Ovary (tissue), 9 donors: ENCODE data around the gene CHD2. TPM values are rescaled to one million over a fixed set of nuclear protein-coding genes. Genes with fewer than 3 reads are reported as not detected.

Experiments used
- DNase-seq, 5 donors: peaks; one replicate each; pipeline ENCODE4 v3.0.0-alpha.2; 2019 to 2020
- H3K27ac ChIP-seq, 2 donors: fragments of 200-600 bp; one replicate each; pipeline versions ENCODE4 v1.5.1 to v1.8.0; 2019 to 2022
- H3K27me3 ChIP-seq: fragments of 200-600 bp; one replicate; pipeline ENCODE4 v1.8.0; 2022
- H3K36me3 ChIP-seq: fragments of 200-600 bp; sonication (generic); one replicate; pipeline ENCODE4 v1.5.1; 2019
- H3K4me1 ChIP-seq: one replicate; pipeline ENCODE4 v1.8.1; 2013; ENCODE audit warnings: mild to moderate bottlenecking, moderate library complexity; ENCODE audit not compliant: insufficient read depth
- H3K4me3 ChIP-seq: fragments of 200-600 bp; sonication (generic); one replicate; pipeline ENCODE4 v1.5.1; 2017
- H3K9me3 ChIP-seq, 2 donors: fragments of 200-600 bp in 1 of 2; sonication (generic) in 1 of 2; one replicate each; pipeline versions ENCODE4 v1.5.1 to v1.8.1; 2013 to 2019; ENCODE audit warnings: mild to moderate bottlenecking in 1 of 2, moderate library complexity in 1 of 2
- EP300 ChIP-seq: sonication (generic); formaldehyde crosslinking; IDR thresholded peaks from one replicate; pipeline ENCODE4 v1.6.1; 2017; ENCODE audit warnings: antibody characterized with exemption
- POLR2A ChIP-seq: fragments of 450-650 bp; IDR thresholded peaks from one replicate; pipeline ENCODE4 v1.6.1; 2017; ENCODE audit warnings: antibody characterized with exemption, mild to moderate bottlenecking, moderate library complexity
- WGBS, 3 donors: extraction: QIAGEN DNeasy Blood & Tissue Kit in 1 of 3; methylation state at CpG; one replicate each; pipeline versions ENCODE4 v1.1.5 to v1.1.7; 2013 to 2017; 5-methylcytosine and 5-hydroxymethylcytosine counted together
- intact Hi-C, 4 donors: fragments of 100-400 bp; cut with DNase I; formaldehyde crosslinking; loops; one replicate each; pipeline versions ENCODE4 v1.11.0 to v1.15.1; 2022 to 2023
- polyA plus RNA-seq, 2 donors: library from polyadenylated mRNA; stranded (reverse); fragments of 200-250 nt in 1 of 2; fragments of 350-450 nt in 1 of 2; fragmentation: Illumina TruSeq in 1 of 2; extraction: RNeasy Lipid Tissue Mini Kit (QIAGEN cat#74804) in 1 of 2; gene quantifications; one replicate each; pipeline ENCODE4 v1.2.3, GENCODE V29; 2013 to 2014
- total RNA-seq, 7 donors: library from RNA; depleted of rRNA in 2 of 7; stranded (reverse); fragments of >200 nt in 2 of 7; fragmentation: NEBNext Ultra II Directional in 3 of 7; extraction: Animal tissue kit (Norgen Biotek cat#: 25700) in 3 of 7; gene quantifications; one replicate each; pipeline versions ENCODE4 v1.1.0 to v1.2.4, GENCODE V29; 2016 to 2023
- TF ChIP-seq, protein P1 (sequence below), 3 donors: fragments of 450-650 bp in 2 of 3; fragments of 200-600 bp in 1 of 3; IDR thresholded peaks; one replicate each; pipeline versions ENCODE4 v1.5.1 to v1.8.0; 2016 to 2022; ENCODE audit warnings: antibody characterized with exemption in 3 of 3, mild to moderate bottlenecking in 1 of 3
- donor health status: DM: no; HTN: no; CAD: no; lungs with moderate emphysema.
- donor health status: DM: no; HTN: no; CAD: no.
- donor health status: Bipolar disorder and iron deficiency.
- donor health status: DM: yes; HTN: yes; CAD: no.
- donor health status: DM: no; HTN: no; CAD: no.
- donor health status: DM: yes; HTN: yes; CAD: no.

CHD2 gene
- total and polyA plus RNA-seq, 9 donors = 43.6 to 146 (median 98.2) TPM

DNA sequence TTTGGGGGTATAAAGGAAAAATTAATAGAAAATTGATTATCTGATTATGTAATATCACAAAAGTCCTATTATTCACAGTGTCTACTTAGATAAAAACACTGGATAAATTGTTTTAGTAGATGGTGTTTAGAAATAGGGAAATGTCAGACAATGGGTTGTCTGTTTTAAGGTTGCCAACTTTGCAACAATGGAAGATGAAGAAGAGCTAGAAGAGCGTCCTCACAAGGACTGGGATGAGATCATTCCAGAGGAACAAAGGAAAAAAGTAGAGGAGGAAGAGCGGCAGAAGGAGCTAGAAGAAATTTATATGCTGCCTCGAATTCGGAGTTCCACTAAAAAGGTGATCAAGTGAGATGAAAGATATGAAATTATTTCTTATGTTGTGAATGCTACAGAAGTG is 84.0 kb downstream of the CHD2 start:
- Histone ChIP-seq H3K9me3 (no peaks in the 10 kb centered on the region), H3K36me3 (no peaks in the 10 kb centered on the region), H3K27me3 (no peaks in the 10 kb centered on the region), H3K4me1 (no peaks in the 10 kb centered on the region), H3K4me3 (no peak overlapping the region), H3K27ac (no peak overlapping the region)
- DNase-seq = no peak
- WGBS, 3 donors = 85 to 90% (median 89%) methylated on average over 4 of the region's 4 CpGs
- intact Hi-C loops = no loop called here
- TF ChIP-seq EP300 = no peak
- TF ChIP-seq, protein P1, sequence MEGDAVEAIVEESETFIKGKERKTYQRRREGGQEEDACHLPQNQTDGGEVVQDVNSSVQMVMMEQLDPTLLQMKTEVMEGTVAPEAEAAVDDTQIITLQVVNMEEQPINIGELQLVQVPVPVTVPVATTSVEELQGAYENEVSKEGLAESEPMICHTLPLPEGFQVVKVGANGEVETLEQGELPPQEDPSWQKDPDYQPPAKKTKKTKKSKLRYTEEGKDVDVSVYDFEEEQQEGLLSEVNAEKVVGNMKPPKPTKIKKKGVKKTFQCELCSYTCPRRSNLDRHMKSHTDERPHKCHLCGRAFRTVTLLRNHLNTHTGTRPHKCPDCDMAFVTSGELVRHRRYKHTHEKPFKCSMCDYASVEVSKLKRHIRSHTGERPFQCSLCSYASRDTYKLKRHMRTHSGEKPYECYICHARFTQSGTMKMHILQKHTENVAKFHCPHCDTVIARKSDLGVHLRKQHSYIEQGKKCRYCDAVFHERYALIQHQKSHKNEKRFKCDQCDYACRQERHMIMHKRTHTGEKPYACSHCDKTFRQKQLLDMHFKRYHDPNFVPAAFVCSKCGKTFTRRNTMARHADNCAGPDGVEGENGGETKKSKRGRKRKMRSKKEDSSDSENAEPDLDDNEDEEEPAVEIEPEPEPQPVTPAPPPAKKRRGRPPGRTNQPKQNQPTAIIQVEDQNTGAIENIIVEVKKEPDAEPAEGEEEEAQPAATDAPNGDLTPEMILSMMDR (IDR thresholded peaks at IDR 0.05) = no peak
- TF ChIP-seq POLR2A = no peak

DNA sequence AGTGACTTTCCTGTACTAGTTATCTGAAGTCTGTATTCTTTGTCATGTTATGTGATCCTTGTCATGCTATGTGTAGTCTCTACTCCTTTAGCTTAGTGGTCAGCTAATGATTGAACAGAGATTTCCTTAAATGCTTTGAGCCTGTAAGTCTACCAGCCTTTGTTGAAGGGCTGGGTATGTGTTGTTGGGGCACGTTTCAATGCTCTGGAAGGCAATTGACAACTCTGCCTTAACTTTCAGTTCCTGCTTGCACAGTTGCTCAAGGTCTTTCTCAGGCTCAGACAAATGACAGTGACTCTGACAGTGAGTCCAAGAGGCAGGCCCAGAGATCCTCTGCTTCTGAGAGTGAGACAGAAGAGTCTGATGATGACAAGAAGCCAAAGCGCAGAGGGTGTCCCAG is 89.3 kb downstream of the CHD2 start:
- no peak overlapping the region for H3K27ac ChIP-seq
- no peaks in the 10 kb centered on the region for H3K9me3 ChIP-seq
- WGBS, 3 donors = 83 to 88% (median 83%) methylated on average over 2 of the region's 2 CpGs
- H3K27me3 ChIP-seq = no peaks in the 10 kb centered on the region
- H3K4me3 ChIP-seq = no peak overlapping the region
- DNase-seq = no peak
- no peaks in the 10 kb centered on the region for H3K4me1 ChIP-seq
- intact Hi-C loops = no loop called here
- no peaks in the 10 kb centered on the region for H3K36me3 ChIP-seq
- TF ChIP-seq POLR2A (no peak), EP300 (no peak)
- TF ChIP-seq, protein P1 (IDR thresholded peaks at IDR 0.05) = no peak

DNA sequence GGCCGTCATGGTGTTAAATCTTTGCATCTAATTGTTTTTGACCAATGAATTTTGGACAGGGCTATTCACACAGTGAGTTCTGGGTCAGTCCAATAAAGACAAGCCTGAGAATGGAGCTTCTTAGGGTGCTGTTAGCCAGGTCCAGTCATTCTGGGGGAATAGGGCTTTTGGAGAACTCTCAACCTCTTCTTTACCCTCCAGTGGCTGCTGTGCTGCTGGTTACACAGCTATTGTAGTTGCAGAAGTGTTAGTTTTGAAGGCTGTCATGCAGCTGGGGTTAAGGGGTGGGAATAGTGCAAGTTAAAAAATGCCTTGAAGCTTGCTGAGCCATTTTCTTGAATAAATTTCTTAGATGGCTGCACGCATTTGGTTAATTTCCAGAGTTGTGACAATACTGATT is 89.9 kb downstream of the CHD2 start:
- WGBS, 3 donors = 94 to 98% (median 95%) methylated on average over 2 of the region's 2 CpGs
- DNase-seq = no peak
- Histone ChIP-seq H3K27ac (no peak overlapping the region), H3K36me3 (no peaks in the 10 kb centered on the region), H3K4me1 (no peaks in the 10 kb centered on the region), H3K9me3 (no peaks in the 10 kb centered on the region), H3K4me3 (no peak overlapping the region), H3K27me3 (no peaks in the 10 kb centered on the region)
- TF ChIP-seq EP300 (no peak), POLR2A (no peak)
- TF ChIP-seq, protein P1 (IDR thresholded peaks at IDR 0.05) = no peak
- intact Hi-C loops = loop anchor here in 1 of 4 donors (10.0 kb wide), 1 partner anchor 55 kb away; no protein-coding TSS in a partner anchor

DNA sequence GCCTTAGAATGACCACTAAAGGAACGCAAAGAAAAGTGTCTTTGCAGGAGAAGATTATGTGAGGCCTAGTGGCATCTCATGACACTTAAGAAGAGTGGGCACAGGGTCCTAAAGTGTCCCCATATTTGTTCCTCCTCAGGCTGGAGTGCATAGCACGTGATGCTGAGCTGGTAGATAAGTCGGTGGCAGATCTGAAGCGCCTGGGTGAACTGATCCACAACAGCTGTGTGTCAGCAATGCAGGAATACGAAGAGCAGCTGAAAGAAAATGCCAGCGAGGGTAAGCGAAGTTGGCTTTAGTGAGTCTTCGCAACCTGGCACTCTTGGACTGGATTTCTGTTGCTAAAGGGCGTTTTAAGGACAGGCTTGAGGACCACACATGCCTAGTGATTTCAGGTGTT is 92.6 kb downstream of the CHD2 start:
- TF ChIP-seq, protein P1 (IDR thresholded peaks at IDR 0.05) = no peak
- no peak for TF ChIP-seq POLR2A
- TF ChIP-seq EP300 = no peak
- WGBS, 3 donors = 81 to 94% (median 91%) methylated on average over 9 of the region's 9 CpGs
- Histone ChIP-seq H3K4me1 (no peaks in the 10 kb centered on the region), H3K36me3 (no peaks in the 10 kb centered on the region), H3K9me3 (no peaks in the 10 kb centered on the region), H3K27me3 (no peaks in the 10 kb centered on the region), H3K27ac (no peak overlapping the region), H3K4me3 (no peak overlapping the region)
- DNase-seq = no peak
- intact Hi-C loops = loop anchor here in 1 of 4 donors (10.0 kb wide), 1 partner anchor 58 kb away; no protein-coding TSS in a partner anchor

DNA sequence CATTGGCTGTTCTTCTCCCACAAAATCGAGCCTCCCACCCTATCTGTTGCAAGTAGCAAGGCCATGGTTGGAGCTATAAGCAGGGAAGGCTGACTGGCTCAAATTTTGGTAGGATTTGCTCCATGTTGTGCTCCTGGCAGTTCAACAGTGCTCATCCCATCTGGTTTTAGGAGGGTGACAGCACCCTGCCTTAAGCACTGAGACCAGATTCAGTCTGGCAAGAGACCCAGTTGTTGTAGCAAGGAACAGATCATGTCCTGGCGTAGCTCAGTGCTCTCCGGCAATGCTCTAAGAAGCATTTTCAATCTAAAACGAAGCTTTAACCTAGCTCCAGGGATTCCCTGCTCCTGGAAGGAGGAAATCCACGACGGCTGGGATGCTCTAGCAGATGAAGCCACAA is 97.7 kb downstream of the CHD2 start:
- Histone ChIP-seq H3K27me3 (no peaks in the 10 kb centered on the region), H3K36me3 (no peaks in the 10 kb centered on the region), H3K9me3 (no peaks in the 10 kb centered on the region), H3K4me3 (no peak overlapping the region), H3K27ac (no peak overlapping the region), H3K4me1 (no peaks in the 10 kb centered on the region)
- TF ChIP-seq, protein P1 (IDR thresholded peaks at IDR 0.05) = no peak
- TF ChIP-seq EP300 (no peak), POLR2A (no peak)
- WGBS, 3 donors = 92 to 95% (median 92%) methylated on average over 6 of the region's 6 CpGs
- intact Hi-C loops = loop anchor here in 1 of 4 donors (10.0 kb wide), 1 partner anchor 63 kb away; no protein-coding TSS in a partner anchor
- DNase-seq = no peak
